OCI-LY3 (cell line): Measurements from ENCODE around the gene MXRA8.

Source experiments
- H2AFZ ChIP-seq: fragments of 200-600, 300-600 bp; shearing (Covaris generic); 2 replicates; pipeline ENCODE4 v1.6.0; 2014; ENCODE audit warnings: antibody characterized with exemption, low read depth, low read length
- H3K27ac ChIP-seq: fragments of 200-600, 300-600 bp; sonication (generic); 2 replicates; pipeline ENCODE4 v1.5.1; 2014; ENCODE audit warnings: mild to moderate bottlenecking, low read length, moderate library complexity, mixed read lengths
- H3K27me3 ChIP-seq: fragments of 200-600, 300-600 bp; sonication (generic); 2 replicates; pipeline ENCODE4 v1.6.1; 2014; ENCODE audit warnings: low read depth, low read length, mixed read lengths
- H3K36me3 ChIP-seq: fragments of 200-600, 300-600 bp; sonication (generic); replicated peaks from 2 replicates; pipeline ENCODE3; 2014; ENCODE audit warnings: low read depth, low read length, mixed read lengths
- H3K4me1 ChIP-seq: fragments of 300-600, 200-600 bp; sonication (generic); 2 replicates; pipeline ENCODE4 v1.6.1; 2014; ENCODE audit warnings: low read length, mixed read lengths
- H3K4me2 ChIP-seq: fragments of 200-600, 300-600 bp; sonication (generic); 2 replicates; pipeline ENCODE4 v1.6.1; 2014; ENCODE audit warnings: low read length, mixed read lengths
- H3K4me3 ChIP-seq: fragments of 300-600, 200-600 bp; sonication (generic); 2 replicates; pipeline ENCODE4 v1.5.1; 2014; ENCODE audit warnings: antibody characterized with exemption, mild to moderate bottlenecking, low read length, moderate library complexity
- H3K79me2 ChIP-seq: fragments of 300-600, 200-600 bp; shearing (Covaris generic); 2 replicates; pipeline ENCODE4 v1.6.1; 2014; ENCODE audit warnings: mild to moderate bottlenecking, low read length, mixed read lengths
- H3K9ac ChIP-seq: fragments of 300-600, 200-600 bp; shearing (Covaris generic); 2 replicates; pipeline ENCODE4 v1.6.0; 2014; ENCODE audit warnings: mild to moderate bottlenecking, low read length, moderate library complexity
- H3K9me3 ChIP-seq: fragments of 200-600, 300-600 bp; shearing (Covaris generic); 2 replicates; pipeline ENCODE4 v1.6.1; 2014; ENCODE audit warnings: low read length, mixed read lengths; ENCODE audit not compliant: insufficient read depth
- H4K20me1 ChIP-seq: fragments of 200-600, 300-600 bp; sonication (generic); 2 replicates; pipeline ENCODE4 v1.6.1; 2016; ENCODE audit warnings: low read length, mixed read lengths; ENCODE audit not compliant: insufficient read depth
- CTCF ChIP-seq: fragments of 200-600, 300-600 bp; sonication (generic); IDR thresholded peaks from 2 replicates; pipeline ENCODE4 v1.5.1; 2014; ENCODE audit warnings: antibody characterized with exemption, low read length, low read depth
- EZH2phosphoT487 ChIP-seq: fragments of 200-600 bp; shearing (Covaris generic); IDR thresholded peaks from 2 replicates; pipeline ENCODE4 v1.6.1; 2018; ENCODE audit warnings: antibody characterized with exemption, mixed run types, low read depth

MXRA8 gene

DNA sequence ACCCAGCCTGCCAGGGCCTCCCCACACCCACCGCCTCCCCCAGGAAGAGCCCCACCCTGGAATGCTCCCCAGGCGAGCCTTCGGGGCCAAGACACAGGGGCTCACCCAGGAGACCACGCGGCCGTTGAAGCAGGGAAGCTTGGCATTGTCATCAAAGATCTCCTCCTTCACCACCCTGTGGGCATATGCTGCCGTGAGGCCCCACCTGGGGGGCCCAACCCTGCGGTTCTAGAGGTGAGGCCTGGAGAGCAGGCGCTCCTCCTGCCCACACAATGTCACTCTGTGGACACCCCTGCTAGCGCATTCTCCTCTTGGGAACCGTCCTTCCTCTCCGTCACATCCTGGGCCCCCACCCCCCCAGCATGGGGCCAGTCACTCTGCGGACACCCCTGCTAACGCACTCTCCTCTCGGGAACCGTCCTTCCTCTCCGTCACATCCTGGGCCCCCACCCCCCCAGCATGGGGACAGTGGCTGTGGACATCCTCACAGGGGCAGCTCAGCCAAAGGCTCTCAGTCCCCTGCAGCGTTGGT lies 15.7 kb downstream of the MXRA8 start:
- no peaks in the 10 kb centered on the region for H3K27me3 ChIP-seq
- H3K36me3 ChIP-seq: peaks cover 12% of the 10 kb centered on the region
- no peak overlapping the region for H2AFZ ChIP-seq
- H3K9me3 ChIP-seq: no peaks in the 10 kb centered on the region
- H3K4me3 ChIP-seq: no peak overlapping the region
- H3K27ac ChIP-seq: no peak overlapping the region
- H3K4me2 ChIP-seq: no peak overlapping the region
- no peak overlapping the region for H3K9ac ChIP-seq
- peaks cover 37% of the 10 kb centered on the region; the same call in 1 of the 2 replicates for H4K20me1 ChIP-seq
- H3K4me1 ChIP-seq: peaks cover 4% of the 10 kb centered on the region
- peaks cover 43% of the 10 kb centered on the region for H3K79me2 ChIP-seq
- no peak for TF ChIP-seq EZH2phosphoT487
- TF ChIP-seq CTCF: no peak

GRCh38 chr1:1342061-1342562 lies 16.2 kb downstream of the MXRA8 start:
- Histone ChIP-seq H3K27me3 (no peaks in the 10 kb centered on the region), H3K9me3 (no peaks in the 10 kb centered on the region), H3K4me2 (no peak overlapping the region), H2AFZ (no peak overlapping the region), H3K79me2 (peaks cover 38% of the 10 kb centered on the region), H3K36me3 (peaks cover 12% of the 10 kb centered on the region), H3K9ac (no peak overlapping the region), H3K4me3 (no peak overlapping the region), H3K27ac (no peak overlapping the region), H3K4me1 (no peaks in the 10 kb centered on the region), H4K20me1 (peaks cover 32% of the 10 kb centered on the region; the same call in 1 of the 2 replicates)
- TF ChIP-seq EZH2phosphoT487: no peak
- no peak for TF ChIP-seq CTCF

GRCh38 chr1:1341549-1342021 lies 16.8 kb downstream of the MXRA8 start:
- Histone ChIP-seq H3K9ac (no peak overlapping the region), H3K27ac (no peak overlapping the region), H3K4me1 (no peaks in the 10 kb centered on the region), H3K27me3 (no peaks in the 10 kb centered on the region), H3K36me3 (peaks cover 12% of the 10 kb centered on the region), H3K9me3 (no peaks in the 10 kb centered on the region), H3K4me2 (no peak overlapping the region), H3K79me2 (peaks cover 32% of the 10 kb centered on the region), H3K4me3 (no peak overlapping the region), H4K20me1 (peaks cover 27% of the 10 kb centered on the region; the same call in 1 of the 2 replicates), H2AFZ (no peak overlapping the region)
- TF ChIP-seq EZH2phosphoT487 (no peak), CTCF (no peak)

DNA sequence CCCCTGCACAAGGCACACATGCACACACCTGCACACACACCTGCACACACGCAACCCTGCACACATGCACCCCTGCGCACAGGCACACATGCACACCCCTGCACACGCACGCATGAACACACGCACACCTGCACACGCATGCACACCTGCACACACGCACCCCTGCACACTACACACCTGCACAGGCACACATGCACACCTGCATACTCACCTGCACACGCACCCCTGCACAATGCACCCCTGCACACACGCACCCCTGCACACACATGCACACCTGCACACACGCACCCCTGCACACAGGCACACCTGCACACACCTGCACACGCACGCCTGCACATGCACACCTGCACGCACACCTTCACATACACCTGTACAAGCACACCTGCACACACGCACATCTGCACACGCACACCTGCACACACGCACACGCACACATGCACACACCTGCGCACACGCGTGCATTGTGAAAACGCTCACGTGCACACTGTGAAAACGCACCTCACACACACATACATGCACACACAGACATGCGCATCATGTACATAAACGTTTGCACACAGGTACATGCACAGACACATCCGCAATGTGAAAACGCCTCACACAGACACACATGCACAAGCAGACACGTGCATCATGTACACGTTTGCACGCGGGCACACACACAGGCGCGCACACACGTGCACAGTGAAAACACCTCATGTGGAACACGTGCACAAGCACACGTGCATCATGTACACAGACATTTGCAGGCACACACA lies 17.4 kb downstream of the MXRA8 start:
- H3K27me3 ChIP-seq: no peaks in the 10 kb centered on the region
- peaks cover 21% of the 10 kb centered on the region; the same call in 1 of the 2 replicates for H4K20me1 ChIP-seq
- no peaks in the 10 kb centered on the region for H3K9me3 ChIP-seq
- no peak overlapping the region for H3K27ac ChIP-seq
- peaks cover 26% of the 10 kb centered on the region for H3K79me2 ChIP-seq
- TF ChIP-seq CTCF (no peak), EZH2phosphoT487 (no peak)
- no peak overlapping the region for H3K9ac ChIP-seq
- peaks cover 12% of the 10 kb centered on the region for H3K36me3 ChIP-seq
- no peak overlapping the region for H3K4me2 ChIP-seq
- no peaks in the 10 kb centered on the region for H3K4me1 ChIP-seq
- no peak overlapping the region for H2AFZ ChIP-seq
- no peak overlapping the region for H3K4me3 ChIP-seq
